Measurements from ENCODE around the gene PARD6B. TPM values are rescaled to one million over a fixed set of nuclear protein-coding genes. Genes with fewer than 3 reads are reported as not detected.
"Not testable (repeated sequence)": the region's sequence is repeated elsewhere in the genome, so short reads cannot be mapped to it uniquely, and the experiment has no call there.

Gene PARD6B
- total and polyA plus RNA-seq, 7 donors: 0.83 to 5.1 (median 1.8) TPM

- peak; percentile 96 for DNase-seq
- TF ChIP-seq EP300 (IDR thresholded peaks at IDR 0.05) (peak in 2 of 4 donors; percentile 36 to 64), CTCF (IDR thresholded peaks at IDR 0.05) (no peak), POLR2A (IDR thresholded peaks at IDR 0.05) (no peak), POLR2AphosphoS5 (IDR thresholded peaks at IDR 0.05) (peak; percentile 59 to 82 (median 68))
- Histone ChIP-seq H3K27ac (peak overlapping the region; percentile 71 to 79 (median 76)), H3K4me1 (peaks cover 0 to 23% (median 21%) of the 10 kb centered on the region in 4 donors), H3K27me3 (no peaks in the 10 kb centered on the region), H3K36me3 (no peaks in the 10 kb centered on the region), H3K4me3 (no peak overlapping the region), H3K9me3 (no peaks in the 10 kb centered on the region)
- intact Hi-C loops (cut with DNase I): no loop called here
- WGBS, 2 donors: 32 to 65% methylated on average over 12 of the region's 12 CpGs
These were observed 31.2 kb downstream of the PARD6B start for GRCh38 chr20:50762435-50763220.

- Histone ChIP-seq H3K4me1 (peaks cover 0 to 23% (median 21%) of the 10 kb centered on the region in 4 donors), H3K27ac (peak overlapping the region; percentile 71 to 79 (median 76))
- H3K27me3 ChIP-seq; H3K9me3 ChIP-seq; H3K36me3 ChIP-seq; H3K4me3 ChIP-seq; intact Hi-C loops (cut with DNase I): not testable (repeated sequence)
- peak; percentile 34 for DNase-seq
- WGBS, 2 donors: 80 to 86% methylated on average over 19 to 20 of the region's 20 CpGs
These were observed 32.4 kb downstream of the PARD6B start for GRCh38 chr20:50763550-50764458.

- H3K36me3 ChIP-seq; H3K9me3 ChIP-seq; H3K27me3 ChIP-seq; H3K27ac ChIP-seq; intact Hi-C loops (cut with DNase I); H3K4me3 ChIP-seq: not testable (repeated sequence)
- peaks cover 0 to 23% (median 21%) of the 10 kb centered on the region in 4 donors for H3K4me1 ChIP-seq
- 87 to 90% methylated on average over 10 of the region's 10 CpGs for WGBS, 2 donors
- peak; percentile 17 for DNase-seq
These were observed 33.9 kb downstream of the PARD6B start for GRCh38 chr20:50765251-50765650.

- H3K9me3 ChIP-seq: no peaks in the 10 kb centered on the region
- DNase-seq: no peak
- no peaks in the 10 kb centered on the region for H3K36me3 ChIP-seq
- H3K27me3 ChIP-seq: no peaks in the 10 kb centered on the region
- H3K27ac ChIP-seq: no peak overlapping the region
- WGBS, 2 donors: 59 to 61% methylated on average over 3 of the region's 3 CpGs
- no peak overlapping the region for H3K4me3 ChIP-seq
- peaks cover 0 to 23% (median 21%) of the 10 kb centered on the region in 4 donors for H3K4me1 ChIP-seq
- intact Hi-C loops (cut with DNase I): no loop called here
- TF ChIP-seq EP300 (IDR thresholded peaks at IDR 0.05): no peak
- no peak for TF ChIP-seq POLR2AphosphoS5 (IDR thresholded peaks at IDR 0.05)
- no peak for TF ChIP-seq CTCF (IDR thresholded peaks at IDR 0.05)
- TF ChIP-seq POLR2A (IDR thresholded peaks at IDR 0.05): no peak
These were observed 34.3 kb downstream of the PARD6B start for GRCh38 chr20:50765674-50766073.

- H3K27me3 ChIP-seq; intact Hi-C loops (cut with DNase I); H3K27ac ChIP-seq; H3K9me3 ChIP-seq; H3K4me3 ChIP-seq; H3K36me3 ChIP-seq: not testable (repeated sequence)
- WGBS, 2 donors: 72 to 78% methylated on average over 8 of the region's 10 CpGs
- H3K4me1 ChIP-seq: peaks cover 0 to 14% (median 13%) of the 10 kb centered on the region in 4 donors
- DNase-seq: peak; percentile 35
These were observed 35.8 kb downstream of the PARD6B start for GRCh38 chr20:50766955-50767809.

GRCh38 chr20:50768991-50769390 is 37.6 kb downstream of the PARD6B start:
- intact Hi-C loops (cut with DNase I); H3K27me3 ChIP-seq; H3K4me3 ChIP-seq; H3K9me3 ChIP-seq; H3K4me1 ChIP-seq; H3K27ac ChIP-seq; H3K36me3 ChIP-seq: not testable (repeated sequence)
- 49 to 78% methylated on average over 5 to 7 of the region's 7 CpGs for WGBS, 2 donors
- peak; percentile 39 for DNase-seq

GRCh38 chr20:50769551-50770085 is 38.2 kb downstream of the PARD6B start:
- H3K27ac ChIP-seq; intact Hi-C loops (cut with DNase I); H3K9me3 ChIP-seq; H3K36me3 ChIP-seq; H3K4me3 ChIP-seq; H3K27me3 ChIP-seq; H3K4me1 ChIP-seq: not testable (repeated sequence)
- DNase-seq: peak; percentile 53
- WGBS, 2 donors: 83 to 86% methylated on average over 8 to 12 of the region's 12 CpGs

- H3K27me3 ChIP-seq; H3K4me1 ChIP-seq; H3K9me3 ChIP-seq; H3K4me3 ChIP-seq; H3K27ac ChIP-seq; intact Hi-C loops (cut with DNase I); H3K36me3 ChIP-seq: not testable (repeated sequence)
- DNase-seq: peak; percentile 26
- 81 to 94% methylated on average over 5 of the region's 8 CpGs for WGBS, 2 donors
These were observed 40.2 kb downstream of the PARD6B start for GRCh38 chr20:50771419-50772080.

All from sigmoid colon (tissue), 7 donors.